ENCODE results near the gene AKR1B15.

- no peak for TF ChIP-seq CTCF (IDR thresholded peaks at IDR 0.05)
- no peak for TF ChIP-seq ZFX (IDR thresholded peaks at IDR 0.05; ENCODE audit: borderline replicate concordance)
Measured at GRCh38 chr7:134514106-134514505, 34.8 kb upstream of the AKR1B15 start.

Data from 22Rv1 (cell line).